ENCODE data around the gene TTR. TPM values are rescaled to one million over a fixed set of nuclear protein-coding genes. Genes with fewer than 3 reads are reported as not detected.

Gene TTR
- total and polyA plus RNA-seq, 9 of the 15 experiments (the other 6 are each of a cell fraction or from before 2014, with no cell fraction given): 0.17 to 0.53 TPM; not detected in 7

DNA sequence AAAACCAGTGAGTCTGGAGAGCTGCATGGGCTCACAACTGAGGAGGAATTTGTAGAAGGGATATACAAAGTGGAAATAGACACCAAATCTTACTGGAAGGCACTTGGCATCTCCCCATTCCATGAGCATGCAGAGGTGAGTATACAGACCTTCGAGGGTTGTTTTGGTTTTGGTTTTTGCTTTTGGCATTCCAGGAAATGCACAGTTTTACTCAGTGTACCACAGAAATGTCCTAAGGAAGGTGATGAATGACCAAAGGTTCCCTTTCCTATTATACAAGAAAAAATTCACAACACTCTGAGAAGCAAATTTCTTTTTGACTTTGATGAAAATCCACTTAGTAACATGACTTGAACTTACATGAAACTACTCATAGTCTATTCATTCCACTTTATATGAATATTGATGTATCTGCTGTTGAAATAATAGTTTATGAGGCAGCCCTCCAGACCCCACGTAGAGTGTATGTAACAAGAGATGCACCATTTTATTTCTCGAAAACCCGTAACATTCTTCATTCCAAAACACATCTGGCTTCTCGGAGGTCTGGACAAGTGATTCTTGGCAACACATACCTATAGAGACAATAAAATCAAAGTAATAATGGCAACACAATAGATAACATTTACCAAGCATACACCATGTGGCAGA, 3.6 kb downstream of the TTR start:
- Histone ChIP-seq H3K79me2 (ENCODE audit: control insufficient read depth, insufficient read depth, low read length) (no peaks in the 10 kb centered on the region), H2AFZ (ENCODE audit: low read depth, low read length) (no peak overlapping the region), H3K9me1 (ENCODE audit: control insufficient read depth, insufficient read depth, low read length) (no peaks in the 10 kb centered on the region), H3K4me3 (no peak overlapping the region), H3K27ac (ENCODE audit: extremely low read depth, low read depth, low read length) (no peak overlapping the region), H3K9me3 (replicated peaks; ENCODE audit: control insufficient read depth, insufficient read depth, low read depth, low read length) (no peaks in the 10 kb centered on the region), H3K4me2 (ENCODE audit: insufficient read depth, low read length) (no peak overlapping the region), H3K27me3 (ENCODE audit: control insufficient read depth in 2 of 2, insufficient read depth in 2 of 2, low read length in 2 of 2) (peaks cover 0 to 5% of the 10 kb centered on the region in 2 experiments; a peak in 2 of 5 replicates), H3K36me3 (ENCODE audit: control insufficient read depth, insufficient read depth, low read length) (no peaks in the 10 kb centered on the region), H3K4me1 (replicated peaks in 1 of 2; ENCODE audit: control insufficient read depth in 2 of 2, insufficient read depth in 2 of 2, low read length in 2 of 2) (no peaks in the 10 kb centered on the region), H3K9ac (ENCODE audit: insufficient read depth in 1 of 2, low read depth in 2 of 2, low read length in 2 of 2) (no peak overlapping the region), H4K20me1 (replicated peaks; ENCODE audit: control insufficient read depth, insufficient read depth, low read length) (no peaks in the 10 kb centered on the region)
- ChIA-PET POLR2A (no interaction called here), CTCF (ENCODE audit: low intra/inter-chr PET ratio) (no interaction called here)
- WGBS (ENCODE audit: insufficient coverage, low coverage, missing lambda C conversion rate): 2% methylated on average over 5 of the region's 5 CpGs
- FAIRE-seq: no peak
- in situ Hi-C loops (cut with MboI): no loop called here
- BruUV-seq (replicated peaks): no TSS peak
- intact Hi-C loops (cut with micrococcal nuclease): no loop called here
- ATAC-seq: no peak
- no peak for DNase-seq (ENCODE audit: extremely low read depth in 1 of 4, low spot score in 3 of 4)
- TF ChIP-seq TFAM (CRISPR knock-in tag; conservative IDR thresholded peaks at IDR 0.05): no peak
- TF ChIP-seq, protein P1, sequence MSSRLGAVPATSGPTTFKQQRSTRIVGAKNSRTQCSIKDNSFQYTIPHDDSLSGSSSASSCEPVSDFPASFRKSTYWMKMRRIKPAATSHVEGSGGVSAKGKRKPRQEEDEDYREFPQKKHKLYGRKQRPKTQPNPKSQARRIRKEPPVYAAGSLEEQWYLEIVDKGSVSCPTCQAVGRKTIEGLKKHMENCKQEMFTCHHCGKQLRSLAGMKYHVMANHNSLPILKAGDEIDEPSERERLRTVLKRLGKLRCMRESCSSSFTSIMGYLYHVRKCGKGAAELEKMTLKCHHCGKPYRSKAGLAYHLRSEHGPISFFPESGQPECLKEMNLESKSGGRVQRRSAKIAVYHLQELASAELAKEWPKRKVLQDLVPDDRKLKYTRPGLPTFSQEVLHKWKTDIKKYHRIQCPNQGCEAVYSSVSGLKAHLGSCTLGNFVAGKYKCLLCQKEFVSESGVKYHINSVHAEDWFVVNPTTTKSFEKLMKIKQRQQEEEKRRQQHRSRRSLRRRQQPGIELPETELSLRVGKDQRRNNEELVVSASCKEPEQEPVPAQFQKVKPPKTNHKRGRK (tag; IDR thresholded peaks at IDR 0.05): no peak
- TF ChIP-seq, protein P2, sequence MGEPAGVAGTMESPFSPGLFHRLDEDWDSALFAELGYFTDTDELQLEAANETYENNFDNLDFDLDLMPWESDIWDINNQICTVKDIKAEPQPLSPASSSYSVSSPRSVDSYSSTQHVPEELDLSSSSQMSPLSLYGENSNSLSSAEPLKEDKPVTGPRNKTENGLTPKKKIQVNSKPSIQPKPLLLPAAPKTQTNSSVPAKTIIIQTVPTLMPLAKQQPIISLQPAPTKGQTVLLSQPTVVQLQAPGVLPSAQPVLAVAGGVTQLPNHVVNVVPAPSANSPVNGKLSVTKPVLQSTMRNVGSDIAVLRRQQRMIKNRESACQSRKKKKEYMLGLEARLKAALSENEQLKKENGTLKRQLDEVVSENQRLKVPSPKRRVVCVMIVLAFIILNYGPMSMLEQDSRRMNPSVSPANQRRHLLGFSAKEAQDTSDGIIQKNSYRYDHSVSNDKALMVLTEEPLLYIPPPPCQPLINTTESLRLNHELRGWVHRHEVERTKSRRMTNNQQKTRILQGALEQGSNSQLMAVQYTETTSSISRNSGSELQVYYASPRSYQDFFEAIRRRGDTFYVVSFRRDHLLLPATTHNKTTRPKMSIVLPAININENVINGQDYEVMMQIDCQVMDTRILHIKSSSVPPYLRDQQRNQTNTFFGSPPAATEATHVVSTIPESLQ (CRISPR knock-in tag; IDR thresholded peaks at IDR 0.05): no peak
- TF ChIP-seq ZNF197 (CRISPR knock-in tag; IDR thresholded peaks at IDR 0.05; ENCODE audit: low read depth): no peak
- TF ChIP-seq, protein P3, sequence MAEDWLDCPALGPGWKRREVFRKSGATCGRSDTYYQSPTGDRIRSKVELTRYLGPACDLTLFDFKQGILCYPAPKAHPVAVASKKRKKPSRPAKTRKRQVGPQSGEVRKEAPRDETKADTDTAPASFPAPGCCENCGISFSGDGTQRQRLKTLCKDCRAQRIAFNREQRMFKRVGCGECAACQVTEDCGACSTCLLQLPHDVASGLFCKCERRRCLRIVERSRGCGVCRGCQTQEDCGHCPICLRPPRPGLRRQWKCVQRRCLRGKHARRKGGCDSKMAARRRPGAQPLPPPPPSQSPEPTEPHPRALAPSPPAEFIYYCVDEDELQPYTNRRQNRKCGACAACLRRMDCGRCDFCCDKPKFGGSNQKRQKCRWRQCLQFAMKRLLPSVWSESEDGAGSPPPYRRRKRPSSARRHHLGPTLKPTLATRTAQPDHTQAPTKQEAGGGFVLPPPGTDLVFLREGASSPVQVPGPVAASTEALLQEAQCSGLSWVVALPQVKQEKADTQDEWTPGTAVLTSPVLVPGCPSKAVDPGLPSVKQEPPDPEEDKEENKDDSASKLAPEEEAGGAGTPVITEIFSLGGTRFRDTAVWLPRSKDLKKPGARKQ (CRISPR knock-in tag; IDR thresholded peaks at IDR 0.05): no peak
- no peak for TF ChIP-seq DACH1 (IDR thresholded peaks at IDR 0.05; ENCODE audit: partially characterized antibody)
- TF ChIP-seq SNIP1 (IDR thresholded peaks at IDR 0.05; ENCODE audit: low read depth): no peak
- TF ChIP-seq PTRF (tag; IDR thresholded peaks at IDR 0.05): no peak
- no peak for TF ChIP-seq ZEB2 (IDR thresholded peaks at IDR 0.05)
- no peak for TF ChIP-seq SMARCE1 (IDR thresholded peaks at IDR 0.05)
- TF ChIP-seq ZNF274 (IDR thresholded peaks at IDR 0.05; ENCODE audit: borderline replicate concordance, low read depth, low read length): no peak
- no peak for TF ChIP-seq NRF1 (conservative IDR thresholded peaks at IDR 0.05 in 1 of 2, IDR thresholded peaks at IDR 0.05 in 1 of 2)
- TF ChIP-seq, protein P4, sequence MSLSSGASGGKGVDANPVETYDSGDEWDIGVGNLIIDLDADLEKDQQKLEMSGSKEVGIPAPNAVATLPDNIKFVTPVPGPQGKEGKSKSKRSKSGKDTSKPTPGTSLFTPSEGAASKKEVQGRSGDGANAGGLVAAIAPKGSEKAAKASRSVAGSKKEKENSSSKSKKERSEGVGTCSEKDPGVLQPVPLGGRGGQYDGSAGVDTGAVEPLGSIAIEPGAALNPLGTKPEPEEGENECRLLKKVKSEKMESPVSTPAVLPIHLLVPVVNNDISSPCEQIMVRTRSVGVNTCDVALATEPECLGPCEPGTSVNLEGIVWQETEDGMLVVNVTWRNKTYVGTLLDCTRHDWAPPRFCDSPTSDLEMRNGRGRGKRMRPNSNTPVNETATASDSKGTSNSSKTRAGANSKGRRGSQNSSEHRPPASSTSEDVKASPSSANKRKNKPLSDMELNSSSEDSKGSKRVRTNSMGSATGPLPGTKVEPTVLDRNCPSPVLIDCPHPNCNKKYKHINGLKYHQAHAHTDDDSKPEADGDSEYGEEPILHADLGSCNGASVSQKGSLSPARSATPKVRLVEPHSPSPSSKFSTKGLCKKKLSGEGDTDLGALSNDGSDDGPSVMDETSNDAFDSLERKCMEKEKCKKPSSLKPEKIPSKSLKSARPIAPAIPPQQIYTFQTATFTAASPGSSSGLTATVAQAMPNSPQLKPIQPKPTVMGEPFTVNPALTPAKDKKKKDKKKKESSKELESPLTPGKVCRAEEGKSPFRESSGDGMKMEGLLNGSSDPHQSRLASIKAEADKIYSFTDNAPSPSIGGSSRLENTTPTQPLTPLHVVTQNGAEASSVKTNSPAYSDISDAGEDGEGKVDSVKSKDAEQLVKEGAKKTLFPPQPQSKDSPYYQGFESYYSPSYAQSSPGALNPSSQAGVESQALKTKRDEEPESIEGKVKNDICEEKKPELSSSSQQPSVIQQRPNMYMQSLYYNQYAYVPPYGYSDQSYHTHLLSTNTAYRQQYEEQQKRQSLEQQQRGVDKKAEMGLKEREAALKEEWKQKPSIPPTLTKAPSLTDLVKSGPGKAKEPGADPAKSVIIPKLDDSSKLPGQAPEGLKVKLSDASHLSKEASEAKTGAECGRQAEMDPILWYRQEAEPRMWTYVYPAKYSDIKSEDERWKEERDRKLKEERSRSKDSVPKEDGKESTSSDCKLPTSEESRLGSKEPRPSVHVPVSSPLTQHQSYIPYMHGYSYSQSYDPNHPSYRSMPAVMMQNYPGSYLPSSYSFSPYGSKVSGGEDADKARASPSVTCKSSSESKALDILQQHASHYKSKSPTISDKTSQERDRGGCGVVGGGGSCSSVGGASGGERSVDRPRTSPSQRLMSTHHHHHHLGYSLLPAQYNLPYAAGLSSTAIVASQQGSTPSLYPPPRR (CRISPR knock-in tag; IDR thresholded peaks at IDR 0.05; ENCODE audit: borderline replicate concordance): no peak
